ENCODE measurements around the gene GPR17. TPM values are rescaled to one million over a fixed set of nuclear protein-coding genes. Genes with fewer than 3 reads are reported as not detected.
A peak's percentile ranks its signal among the peaks of the same experiment; 100 is the strongest.

The GPR17 gene
- total RNA-seq, 1 experiment from 2014 or later = not detected

GRCh38 chr2:127681288-127681804 is 35.4 kb downstream of the GPR17 start:
- no peak for DNase-seq (ENCODE audit: extremely low read depth, low read depth)

- DNase-seq (ENCODE audit: extremely low read depth, low read depth) = no peak
These were observed 36.3 kb downstream of the GPR17 start for GRCh38 chr2:127681976-127682857.

GRCh38 chr2:127683056-127683455 is 37.1 kb downstream of the GPR17 start:
- no peak for DNase-seq (ENCODE audit: extremely low read depth, low read depth)

GRCh38 chr2:127683757-127684156 is 37.8 kb downstream of the GPR17 start:
- DNase-seq (ENCODE audit: extremely low read depth, low read depth) = no peak

- no peak for DNase-seq (ENCODE audit: extremely low read depth, low read depth)
These were observed 39.6 kb downstream of the GPR17 start for GRCh38 chr2:127685410-127686080.

GRCh38 chr2:127688405-127688804 is 42.5 kb downstream of the GPR17 start:
- no peak for DNase-seq (ENCODE audit: extremely low read depth, low read depth)

GRCh38 chr2:127690696-127691095 is 44.7 kb downstream of the GPR17 start:
- DNase-seq (ENCODE audit: extremely low read depth, low read depth) = no peak

GRCh38 chr2:127694986-127695385 is 49.0 kb downstream of the GPR17 start:
- no peak for DNase-seq (ENCODE audit: extremely low read depth, low read depth)

- no peak for DNase-seq (ENCODE audit: extremely low read depth, low read depth)
These were observed 49.8 kb downstream of the GPR17 start for GRCh38 chr2:127695491-127696472.

GRCh38 chr2:127697482-127698180 is 51.7 kb downstream of the GPR17 start:
- DNase-seq (ENCODE audit: extremely low read depth, low read depth) = no peak

GRCh38 chr2:127698553-127699355 is 52.8 kb downstream of the GPR17 start:
- no peak for DNase-seq (ENCODE audit: extremely low read depth, low read depth)

- peak; percentile 92 for DNase-seq (ENCODE audit: extremely low read depth, low read depth)
These were observed 54.7 kb downstream of the GPR17 start for GRCh38 chr2:127700527-127701192.

GRCh38 chr2:127701193-127701650 is 55.3 kb downstream of the GPR17 start, which contains the start of gene SFT2D3:
SFT2D3 (plus strand) TSS chr2:127701497; CDS start chr2:127701529, 32 bp downstream.
- peak; percentile 89 for DNase-seq (ENCODE audit: extremely low read depth, low read depth)

- peak; percentile 52 for DNase-seq (ENCODE audit: extremely low read depth, low read depth)
These were observed 55.9 kb downstream of the GPR17 start for GRCh38 chr2:127701651-127702394.

Measured in NCI-H460 (cell line).